ES-I3 (cell line): ENCODE data around the gene STK10.
"Not testable (repeated sequence)": the region's sequence is repeated elsewhere in the genome, so short reads cannot be mapped to it uniquely, and the experiment has no call there.

Source experiments
- H3K36me3 ChIP-seq: 2 replicates; pipeline ENCODE4 v1.6.1; 2013; ENCODE audit warnings: mild to moderate bottlenecking, low read length, control low read depth, moderate library complexity; ENCODE audit not compliant: insufficient read depth
- H3K4me1 ChIP-seq: 2 replicates; pipeline ENCODE4 v1.6.1; 2013; ENCODE audit warnings: mild to moderate bottlenecking, control low read depth, low read length; ENCODE audit not compliant: insufficient read depth
- H3K9ac ChIP-seq: 2 replicates; pipeline ENCODE4 v1.6.1; 2013; ENCODE audit warnings: low read depth, mild to moderate bottlenecking, low read length, moderate library complexity
- H3K9me3 ChIP-seq: 2 replicates; pipeline ENCODE4 v1.6.1; 2013; ENCODE audit warnings: mild to moderate bottlenecking, low read length, moderate library complexity; ENCODE audit not compliant: control insufficient read depth, insufficient read depth

Gene STK10

GRCh38 chr5:172205984-172206383 is 18.0 kb upstream of the STK10 start:
- not testable (repeated sequence) for H3K4me1 ChIP-seq, H3K36me3 ChIP-seq

GRCh38 chr5:172200476-172200875 is 12.5 kb upstream of the STK10 start:
- H3K9me3 ChIP-seq: peaks cover 4% of the 10 kb centered on the region; the same call in 1 of the 2 replicates
- H3K4me1 ChIP-seq: no peaks in the 10 kb centered on the region
- H3K9ac ChIP-seq: no peak overlapping the region
- no peaks in the 10 kb centered on the region for H3K36me3 ChIP-seq

More at GRCh38 chr5:172205984-172206383, 18.0 kb upstream of the STK10 start:
- H3K9me3 ChIP-seq, H3K9ac ChIP-seq: not testable (repeated sequence)

GRCh38 chr5:172199446-172199845 is 11.4 kb upstream of the STK10 start:
- no peak overlapping the region for H3K9ac ChIP-seq
- no peaks in the 10 kb centered on the region for H3K36me3 ChIP-seq
- no peaks in the 10 kb centered on the region for H3K4me1 ChIP-seq
- peaks cover 4% of the 10 kb centered on the region; the same call in 1 of the 2 replicates for H3K9me3 ChIP-seq

GRCh38 chr5:172197775-172198174 is 9.8 kb upstream of the STK10 start:
- not testable (repeated sequence) for H3K4me1 ChIP-seq, H3K9me3 ChIP-seq, H3K36me3 ChIP-seq, H3K9ac ChIP-seq

- Histone ChIP-seq H3K9me3 (peaks cover 4% of the 10 kb centered on the region; the same call in 1 of the 2 replicates), H3K36me3 (no peaks in the 10 kb centered on the region), H3K4me1 (no peaks in the 10 kb centered on the region), H3K9ac (no peak overlapping the region)
Observed at GRCh38 chr5:172194985-172195774, 7.2 kb upstream of the STK10 start.

- Histone ChIP-seq H3K4me1 (no peaks in the 10 kb centered on the region; the same call in 1 of the 2 replicates), H3K36me3 (no peaks in the 10 kb centered on the region), H3K9ac (no peak within 1 kb of the TSS), H3K9me3 (peaks cover 4% of the 10 kb centered on the region; the same call in 1 of the 2 replicates)
Observed at GRCh38 chr5:172193872-172194271, 5.8 kb upstream of the STK10 start, which contains the start of gene EFCAB9. TSS of gene EFCAB9 (plus strand) at chr5:172194172. CDS start at chr5:172194173, 1 bp downstream.

- H3K36me3 ChIP-seq: no peaks in the 10 kb centered on the region
- H3K9ac ChIP-seq: peak overlapping the region; percentile 91
- H3K9me3 ChIP-seq: no peaks in the 10 kb centered on the region
- peaks cover 8% of the 10 kb centered on the region for H3K4me1 ChIP-seq
Observed at GRCh38 chr5:172189693-172190296, 1.8 kb upstream of the STK10 start.

- Histone ChIP-seq H3K4me1 (peaks cover 8% of the 10 kb centered on the region), H3K36me3 (no peaks in the 10 kb centered on the region), H3K9me3 (no peaks in the 10 kb centered on the region), H3K9ac (peak overlapping the region; percentile 91)
Observed at GRCh38 chr5:172188893-172189692, 1.1 kb upstream of the STK10 start.

- H3K9me3 ChIP-seq: no peaks in the 10 kb centered on the region
- peak overlapping the region; percentile 91 for H3K9ac ChIP-seq
- peaks cover 8% of the 10 kb centered on the region for H3K4me1 ChIP-seq
- no peaks in the 10 kb centered on the region for H3K36me3 ChIP-seq
Observed at GRCh38 chr5:172187118-172188032, 649 bp downstream of the STK10 start.

GRCh38 chr5:172186114-172186695 is 1.8 kb downstream of the STK10 start:
- H3K4me1 ChIP-seq: peaks cover 8% of the 10 kb centered on the region
- no peaks in the 10 kb centered on the region for H3K9me3 ChIP-seq
- no peaks in the 10 kb centered on the region for H3K36me3 ChIP-seq
- H3K9ac ChIP-seq: peak overlapping the region; percentile 91; the same call in 1 of the 2 replicates

GRCh38 chr5:172185096-172185461 is 2.9 kb downstream of the STK10 start:
- no peaks in the 10 kb centered on the region for H3K9me3 ChIP-seq
- H3K36me3 ChIP-seq: no peaks in the 10 kb centered on the region
- H3K4me1 ChIP-seq: peaks cover 8% of the 10 kb centered on the region
- no peak overlapping the region for H3K9ac ChIP-seq

GRCh38 chr5:172183881-172184280 is 4.1 kb downstream of the STK10 start:
- Histone ChIP-seq H3K4me1 (peaks cover 19% of the 10 kb centered on the region), H3K36me3 (no peaks in the 10 kb centered on the region), H3K9me3 (no peaks in the 10 kb centered on the region), H3K9ac (no peak overlapping the region)

GRCh38 chr5:172182291-172182690 is 5.7 kb downstream of the STK10 start:
- Histone ChIP-seq H3K36me3 (no peaks in the 10 kb centered on the region), H3K4me1 (peaks cover 27% of the 10 kb centered on the region), H3K9ac (no peak overlapping the region), H3K9me3 (no peaks in the 10 kb centered on the region)
